HG02623 (cell line): ENCODE measurements around the gene EEF1AKMT4.
A peak's percentile ranks its signal among the peaks of the same experiment; 100 is the strongest.
"Not testable (repeated sequence)": the region's sequence is repeated elsewhere in the genome, so short reads cannot be mapped to it uniquely, and the experiment has no call there.

Experiments used
- ATAC-seq: cut with Tn5 transposase; IDR thresholded peaks from one replicate; pipeline ENCODE4 v1.9.1; 2021; ENCODE audit warnings: moderate library complexity; ENCODE audit not compliant: unreplicated experiment

EEF1AKMT4 gene

GRCh38 chr3:184259878-184260723 lies 10.6 kb downstream of the EEF1AKMT4 start:
- ATAC-seq, result no peak

- ATAC-seq, result no peak
Measured at GRCh38 chr3:184260724-184261269, 11.3 kb downstream of the EEF1AKMT4 start.

GRCh38 chr3:184261270-184261853 lies 11.9 kb downstream of the EEF1AKMT4 start, which contains the start of gene CAMK2N2:
Gene CAMK2N2 (minus strand): TSS chr3:184261553. CDS start chr3:184261285, 268 bp downstream.
- ATAC-seq, result peak; percentile 48

- ATAC-seq, result no peak
Measured at GRCh38 chr3:184261854-184262763, 12.6 kb downstream of the EEF1AKMT4 start.

GRCh38 chr3:184262764-184263179 lies 13.3 kb downstream of the EEF1AKMT4 start:
- ATAC-seq, result no peak

- ATAC-seq, result not testable (repeated sequence)
Measured at GRCh38 chr3:184267249-184267648, 17.8 kb downstream of the EEF1AKMT4 start.

- no peak for ATAC-seq
Measured at GRCh38 chr3:184272269-184272668, 22.8 kb downstream of the EEF1AKMT4 start.

- no peak for ATAC-seq
Measured at GRCh38 chr3:184275381-184275701, 25.9 kb downstream of the EEF1AKMT4 start.

- ATAC-seq, result no peak
Measured at GRCh38 chr3:184275961-184276910, 26.8 kb downstream of the EEF1AKMT4 start, which contains the start of gene ECE2. Gene ECE2 (plus strand): TSS chr3:184276022. CDS start chr3:184276154, 132 bp downstream.

GRCh38 chr3:184277366-184277765 lies 27.9 kb downstream of the EEF1AKMT4 start:
- no peak for ATAC-seq

GRCh38 chr3:184282941-184283340 lies 33.5 kb downstream of the EEF1AKMT4 start:
- ATAC-seq, result no peak

- no peak for ATAC-seq
Measured at GRCh38 chr3:184283681-184284080, 34.2 kb downstream of the EEF1AKMT4 start.

GRCh38 chr3:184284696-184285095 lies 35.2 kb downstream of the EEF1AKMT4 start:
- no peak for ATAC-seq

- no peak for ATAC-seq
Measured at GRCh38 chr3:184289426-184289938, 40.0 kb downstream of the EEF1AKMT4 start.

- ATAC-seq, result no peak
Measured at GRCh38 chr3:184290331-184290730, 40.9 kb downstream of the EEF1AKMT4 start.

GRCh38 chr3:184291044-184291737 lies 41.7 kb downstream of the EEF1AKMT4 start:
- no peak for ATAC-seq

GRCh38 chr3:184291738-184292445 lies 42.4 kb downstream of the EEF1AKMT4 start:
- ATAC-seq, result no peak

GRCh38 chr3:184295771-184296170 lies 46.3 kb downstream of the EEF1AKMT4 start:
- no peak for ATAC-seq
